ENCODE results near the gene ARPIN.
"Not testable (repeated sequence)": the region's sequence is repeated elsewhere in the genome, so short reads cannot be mapped to it uniquely, and the experiment has no call there.

The ARPIN gene

GRCh38 chr15:89869490-89869889 is 43.3 kb downstream of the ARPIN start:
- H3K4me3 ChIP-seq (ENCODE audit: low read length); H3K36me3 ChIP-seq (ENCODE audit: control insufficient read depth, insufficient read depth, low read length); H3K27me3 ChIP-seq (ENCODE audit: control insufficient read depth, insufficient read depth, low read length); H3K27ac ChIP-seq (ENCODE audit: low read depth, low read length); H3K4me1 ChIP-seq (ENCODE audit: control insufficient read depth, insufficient read depth, low read length); H3K9ac ChIP-seq (ENCODE audit: low read length): not testable (repeated sequence)

- Histone ChIP-seq H3K9ac (ENCODE audit: low read length) (no peak overlapping the region), H3K36me3 (ENCODE audit: control insufficient read depth, insufficient read depth, low read length) (peaks cover 5% of the 10 kb centered on the region), H3K4me1 (ENCODE audit: control insufficient read depth, insufficient read depth, low read length) (no peaks in the 10 kb centered on the region), H3K4me3 (ENCODE audit: low read length) (no peak overlapping the region), H3K27me3 (ENCODE audit: control insufficient read depth, insufficient read depth, low read length) (no peaks in the 10 kb centered on the region), H3K27ac (ENCODE audit: low read depth, low read length) (no peak overlapping the region)
Observed at GRCh38 chr15:89864958-89865739, 47.6 kb downstream of the ARPIN start.

GRCh38 chr15:89863918-89864317 is 48.8 kb downstream of the ARPIN start:
- peaks cover 2% of the 10 kb centered on the region for H3K36me3 ChIP-seq (ENCODE audit: control insufficient read depth, insufficient read depth, low read length)
- no peak overlapping the region for H3K27ac ChIP-seq (ENCODE audit: low read depth, low read length)
- no peaks in the 10 kb centered on the region for H3K27me3 ChIP-seq (ENCODE audit: control insufficient read depth, insufficient read depth, low read length)
- no peak overlapping the region for H3K4me3 ChIP-seq (ENCODE audit: low read length)
- no peak overlapping the region for H3K9ac ChIP-seq (ENCODE audit: low read length)
- no peaks in the 10 kb centered on the region for H3K4me1 ChIP-seq (ENCODE audit: control insufficient read depth, insufficient read depth, low read length)

- no peak overlapping the region for H3K27ac ChIP-seq (ENCODE audit: low read depth, low read length)
- no peaks in the 10 kb centered on the region for H3K4me1 ChIP-seq (ENCODE audit: control insufficient read depth, insufficient read depth, low read length)
- H3K9ac ChIP-seq (ENCODE audit: low read length): no peak overlapping the region
- no peak overlapping the region for H3K4me3 ChIP-seq (ENCODE audit: low read length)
- no peaks in the 10 kb centered on the region for H3K27me3 ChIP-seq (ENCODE audit: control insufficient read depth, insufficient read depth, low read length)
- H3K36me3 ChIP-seq (ENCODE audit: control insufficient read depth, insufficient read depth, low read length): no peaks in the 10 kb centered on the region
Observed at GRCh38 chr15:89860891-89861290, 51.9 kb downstream of the ARPIN start.

GRCh38 chr15:89860431-89860830 is 52.3 kb downstream of the ARPIN start:
- Histone ChIP-seq H3K27me3 (ENCODE audit: control insufficient read depth, insufficient read depth, low read length) (no peaks in the 10 kb centered on the region), H3K4me3 (ENCODE audit: low read length) (no peak overlapping the region), H3K9ac (ENCODE audit: low read length) (no peak overlapping the region), H3K4me1 (ENCODE audit: control insufficient read depth, insufficient read depth, low read length) (no peaks in the 10 kb centered on the region), H3K27ac (ENCODE audit: low read depth, low read length) (no peak overlapping the region), H3K36me3 (ENCODE audit: control insufficient read depth, insufficient read depth, low read length) (no peaks in the 10 kb centered on the region)

GRCh38 chr15:89858661-89859458 is 53.9 kb downstream of the ARPIN start:
- no peaks in the 10 kb centered on the region for H3K4me1 ChIP-seq (ENCODE audit: control insufficient read depth, insufficient read depth, low read length)
- H3K27ac ChIP-seq (ENCODE audit: low read depth, low read length): no peak overlapping the region
- no peak overlapping the region for H3K4me3 ChIP-seq (ENCODE audit: low read length)
- no peak overlapping the region for H3K9ac ChIP-seq (ENCODE audit: low read length)
- H3K36me3 ChIP-seq (ENCODE audit: control insufficient read depth, insufficient read depth, low read length): no peaks in the 10 kb centered on the region
- no peaks in the 10 kb centered on the region for H3K27me3 ChIP-seq (ENCODE audit: control insufficient read depth, insufficient read depth, low read length)

GRCh38 chr15:89857673-89858072 is 55.1 kb downstream of the ARPIN start:
- Histone ChIP-seq H3K36me3 (ENCODE audit: control insufficient read depth, insufficient read depth, low read length) (no peaks in the 10 kb centered on the region), H3K4me3 (ENCODE audit: low read length) (no peak overlapping the region), H3K4me1 (ENCODE audit: control insufficient read depth, insufficient read depth, low read length) (no peaks in the 10 kb centered on the region), H3K27ac (ENCODE audit: low read depth, low read length) (no peak overlapping the region), H3K9ac (ENCODE audit: low read length) (no peak overlapping the region), H3K27me3 (ENCODE audit: control insufficient read depth, insufficient read depth, low read length) (no peaks in the 10 kb centered on the region)

GRCh38 chr15:89855948-89856347 is 56.8 kb downstream of the ARPIN start:
- H3K36me3 ChIP-seq (ENCODE audit: control insufficient read depth, insufficient read depth, low read length): no peaks in the 10 kb centered on the region
- no peak overlapping the region for H3K27ac ChIP-seq (ENCODE audit: low read depth, low read length)
- no peak overlapping the region for H3K9ac ChIP-seq (ENCODE audit: low read length)
- H3K4me1 ChIP-seq (ENCODE audit: control insufficient read depth, insufficient read depth, low read length): no peaks in the 10 kb centered on the region
- no peaks in the 10 kb centered on the region for H3K27me3 ChIP-seq (ENCODE audit: control insufficient read depth, insufficient read depth, low read length)
- H3K4me3 ChIP-seq (ENCODE audit: low read length): no peak overlapping the region

GRCh38 chr15:89854863-89855262 is 57.9 kb downstream of the ARPIN start:
- H3K4me3 ChIP-seq (ENCODE audit: low read length); H3K9ac ChIP-seq (ENCODE audit: low read length); H3K27me3 ChIP-seq (ENCODE audit: control insufficient read depth, insufficient read depth, low read length); H3K36me3 ChIP-seq (ENCODE audit: control insufficient read depth, insufficient read depth, low read length); H3K4me1 ChIP-seq (ENCODE audit: control insufficient read depth, insufficient read depth, low read length); H3K27ac ChIP-seq (ENCODE audit: low read depth, low read length): not testable (repeated sequence)

- H3K27me3 ChIP-seq (ENCODE audit: control insufficient read depth, insufficient read depth, low read length): no peaks in the 10 kb centered on the region
- no peak overlapping the region for H3K27ac ChIP-seq (ENCODE audit: low read depth, low read length)
- no peak overlapping the region for H3K9ac ChIP-seq (ENCODE audit: low read length)
- H3K4me3 ChIP-seq (ENCODE audit: low read length): peak overlapping the region; percentile 0
- H3K36me3 ChIP-seq (ENCODE audit: control insufficient read depth, insufficient read depth, low read length): no peaks in the 10 kb centered on the region
- H3K4me1 ChIP-seq (ENCODE audit: control insufficient read depth, insufficient read depth, low read length): no peaks in the 10 kb centered on the region
Observed at GRCh38 chr15:89852342-89852995, 60.3 kb downstream of the ARPIN start.

- no peak overlapping the region for H3K27ac ChIP-seq (ENCODE audit: low read depth, low read length)
- no peaks in the 10 kb centered on the region for H3K4me1 ChIP-seq (ENCODE audit: control insufficient read depth, insufficient read depth, low read length)
- no peaks in the 10 kb centered on the region for H3K36me3 ChIP-seq (ENCODE audit: control insufficient read depth, insufficient read depth, low read length)
- H3K27me3 ChIP-seq (ENCODE audit: control insufficient read depth, insufficient read depth, low read length): no peaks in the 10 kb centered on the region
- H3K4me3 ChIP-seq (ENCODE audit: low read length): peak overlapping the region; percentile 0
- H3K9ac ChIP-seq (ENCODE audit: low read length): no peak overlapping the region
Observed at GRCh38 chr15:89851673-89852341, 60.9 kb downstream of the ARPIN start.

- Histone ChIP-seq H3K4me1 (ENCODE audit: control insufficient read depth, insufficient read depth, low read length) (no peaks in the 10 kb centered on the region), H3K4me3 (ENCODE audit: low read length) (no peak overlapping the region), H3K27ac (ENCODE audit: low read depth, low read length) (no peak overlapping the region), H3K36me3 (ENCODE audit: control insufficient read depth, insufficient read depth, low read length) (no peaks in the 10 kb centered on the region), H3K27me3 (ENCODE audit: control insufficient read depth, insufficient read depth, low read length) (no peaks in the 10 kb centered on the region), H3K9ac (ENCODE audit: low read length) (no peak overlapping the region)
Observed at GRCh38 chr15:89848970-89849292, 63.8 kb downstream of the ARPIN start.
